ENCODE results near the gene NLRP1.

Gene NLRP1

DNA sequence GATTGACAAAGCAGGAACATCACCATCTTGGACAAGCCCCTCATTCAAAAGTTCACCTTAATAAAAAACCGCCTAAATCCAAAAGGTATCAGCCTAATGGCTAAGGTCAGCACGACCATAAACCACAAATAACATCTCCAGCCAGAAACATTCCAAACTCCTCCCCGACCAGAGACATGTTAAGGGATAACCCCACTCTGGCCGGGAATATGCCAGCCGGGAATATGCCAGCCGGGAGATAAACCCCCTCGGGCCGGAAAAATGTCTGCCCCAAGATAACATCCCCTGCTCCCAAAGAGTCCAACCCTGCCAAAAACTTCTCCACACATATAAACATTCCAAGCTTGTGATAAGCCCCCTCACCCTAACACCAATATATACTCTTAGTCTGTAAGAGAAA is 116.9 kb downstream of the NLRP1 start:
- TF ChIP-seq, protein P1, sequence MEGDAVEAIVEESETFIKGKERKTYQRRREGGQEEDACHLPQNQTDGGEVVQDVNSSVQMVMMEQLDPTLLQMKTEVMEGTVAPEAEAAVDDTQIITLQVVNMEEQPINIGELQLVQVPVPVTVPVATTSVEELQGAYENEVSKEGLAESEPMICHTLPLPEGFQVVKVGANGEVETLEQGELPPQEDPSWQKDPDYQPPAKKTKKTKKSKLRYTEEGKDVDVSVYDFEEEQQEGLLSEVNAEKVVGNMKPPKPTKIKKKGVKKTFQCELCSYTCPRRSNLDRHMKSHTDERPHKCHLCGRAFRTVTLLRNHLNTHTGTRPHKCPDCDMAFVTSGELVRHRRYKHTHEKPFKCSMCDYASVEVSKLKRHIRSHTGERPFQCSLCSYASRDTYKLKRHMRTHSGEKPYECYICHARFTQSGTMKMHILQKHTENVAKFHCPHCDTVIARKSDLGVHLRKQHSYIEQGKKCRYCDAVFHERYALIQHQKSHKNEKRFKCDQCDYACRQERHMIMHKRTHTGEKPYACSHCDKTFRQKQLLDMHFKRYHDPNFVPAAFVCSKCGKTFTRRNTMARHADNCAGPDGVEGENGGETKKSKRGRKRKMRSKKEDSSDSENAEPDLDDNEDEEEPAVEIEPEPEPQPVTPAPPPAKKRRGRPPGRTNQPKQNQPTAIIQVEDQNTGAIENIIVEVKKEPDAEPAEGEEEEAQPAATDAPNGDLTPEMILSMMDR (IDR thresholded peaks at IDR 0.05) = no peak
- peak overlapping the region; percentile 20 for H3K27ac Mint-ChIP-seq
- peaks cover 38% of the 10 kb centered on the region for H3K4me1 Mint-ChIP-seq
- DNase-seq = no peak
- H3K9me3 Mint-ChIP-seq = no peaks in the 10 kb centered on the region
- peaks cover 3% of the 10 kb centered on the region for H3K27me3 Mint-ChIP-seq (ENCODE audit: low read depth, poor library complexity)
- peaks cover 24% of the 10 kb centered on the region for H3K36me3 Mint-ChIP-seq (ENCODE audit: low read depth)
- H3K4me3 Mint-ChIP-seq = peak overlapping the region; percentile 93

DNA sequence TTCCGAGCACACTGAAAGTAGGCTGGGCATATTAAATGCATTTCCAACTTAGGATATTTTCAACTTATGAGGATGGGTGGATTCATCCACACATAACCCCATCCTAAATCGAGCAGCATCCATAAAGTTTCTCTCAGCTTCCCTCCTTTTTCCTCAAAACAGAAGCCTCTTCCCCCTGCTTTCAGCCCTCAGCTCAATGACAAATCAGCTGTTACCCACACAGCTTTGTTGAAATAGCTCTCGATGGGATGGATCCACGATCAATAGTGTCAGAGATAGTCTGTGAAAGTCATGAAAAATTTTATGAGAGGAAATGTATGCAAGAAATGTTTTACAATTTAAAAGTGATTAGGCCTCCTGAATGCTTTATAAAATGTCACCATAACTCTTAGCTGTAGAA is 118.0 kb downstream of the NLRP1 start:
- TF ChIP-seq, protein P1 (IDR thresholded peaks at IDR 0.05) = no peak
- peaks cover 20% of the 10 kb centered on the region for H3K36me3 Mint-ChIP-seq (ENCODE audit: low read depth)
- DNase-seq = no peak
- H3K4me1 Mint-ChIP-seq = peaks cover 38% of the 10 kb centered on the region
- H3K9me3 Mint-ChIP-seq = no peaks in the 10 kb centered on the region
- H3K4me3 Mint-ChIP-seq = peak overlapping the region; percentile 93
- H3K27ac Mint-ChIP-seq = peak overlapping the region; percentile 46
- H3K27me3 Mint-ChIP-seq (ENCODE audit: low read depth, poor library complexity) = peaks cover 3% of the 10 kb centered on the region

DNA sequence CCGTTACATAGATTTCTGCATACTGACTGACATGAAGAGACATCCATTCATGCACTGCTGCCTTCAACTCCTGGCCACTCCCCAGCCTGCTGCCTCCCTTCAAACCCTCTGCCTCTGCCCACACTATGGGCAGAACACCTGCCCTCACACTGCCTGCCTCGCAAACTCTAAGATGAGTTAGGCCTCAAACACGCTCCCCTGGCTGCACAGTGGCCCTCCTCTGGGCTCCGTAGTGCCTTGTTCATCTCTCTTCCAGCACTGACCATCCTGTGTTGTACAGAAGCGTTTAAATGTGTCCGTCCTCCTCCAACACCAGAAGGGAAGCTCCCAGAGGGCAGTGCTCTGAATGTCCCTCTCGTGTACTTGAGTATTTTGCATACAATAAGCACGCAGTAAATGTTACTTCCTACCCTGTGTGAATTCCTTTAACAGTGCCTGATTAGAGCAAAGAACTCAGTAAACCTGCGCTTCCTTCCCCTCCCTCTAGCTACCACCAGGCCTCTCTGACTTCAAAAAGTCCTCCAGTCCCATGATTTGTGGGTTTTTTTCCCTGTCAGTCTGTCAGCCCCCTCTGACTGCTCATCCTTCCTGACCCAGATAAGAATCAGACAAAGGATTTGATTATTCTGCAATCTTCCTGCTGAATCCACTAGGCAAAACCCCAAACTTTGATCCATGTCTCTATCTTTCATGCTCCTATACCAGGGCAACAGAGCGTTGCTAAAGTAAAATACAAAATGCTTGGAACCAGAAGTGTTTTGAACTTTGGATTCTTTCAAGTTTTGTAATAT is 119.4 kb downstream of the NLRP1 start:
- Mint-ChIP-seq H3K27me3 (ENCODE audit: low read depth, poor library complexity) (peaks cover 3% of the 10 kb centered on the region), H3K27ac (peak overlapping the region; percentile 54), H3K4me3 (no peak overlapping the region), H3K9me3 (no peaks in the 10 kb centered on the region), H3K4me1 (peaks cover 38% of the 10 kb centered on the region), H3K36me3 (ENCODE audit: low read depth) (peaks cover 29% of the 10 kb centered on the region)
- TF ChIP-seq, protein P1 (IDR thresholded peaks at IDR 0.05) = no peak
- no peak for DNase-seq

All from nephron progenitor cell (in vitro differentiated cells).